T-helper 22 cell (primary cell): Measurements from ENCODE around the gene LPAR4.
"Not testable (repeated sequence)": the region's sequence is repeated elsewhere in the genome, so short reads cannot be mapped to it uniquely, and the experiment has no call there.

Experiments
- DNase-seq: peaks from one replicate; pipeline ENCODE4 v3.0.0-alpha.2; 2020; ENCODE audit warnings: low read depth

The LPAR4 gene

GRCh38 chrX:78747489-78747888 lies at the start of gene LPAR4:
LPAR4 (plus strand) TSS chrX:78747720; CDS start chrX:78754870, 7,150 bp downstream.
- no peak for DNase-seq

GRCh38 chrX:78706071-78706470 lies 41.4 kb upstream of the LPAR4 start:
- no peak for DNase-seq

GRCh38 chrX:78708262-78708661 lies 39.3 kb upstream of the LPAR4 start:
- DNase-seq = no peak

GRCh38 chrX:78708816-78709215 lies 38.7 kb upstream of the LPAR4 start:
- DNase-seq = no peak

- DNase-seq = no peak
These were observed 37.3 kb upstream of the LPAR4 start for GRCh38 chrX:78710171-78710570.

GRCh38 chrX:78712336-78712735 lies 35.2 kb upstream of the LPAR4 start:
- no peak for DNase-seq

- no peak for DNase-seq
These were observed 22.2 kb upstream of the LPAR4 start for GRCh38 chrX:78725287-78725686.

GRCh38 chrX:78746496-78746895 lies 1.0 kb upstream of the LPAR4 start:
- DNase-seq = no peak

GRCh38 chrX:78747971-78748370 lies 451 bp downstream of the LPAR4 start:
- no peak for DNase-seq

GRCh38 chrX:78748846-78749245 lies 1.3 kb downstream of the LPAR4 start:
- DNase-seq = no peak

GRCh38 chrX:78753571-78753970 lies 6.1 kb downstream of the LPAR4 start:
- no peak for DNase-seq

- no peak for DNase-seq
These were observed 7.4 kb downstream of the LPAR4 start for GRCh38 chrX:78754917-78755316.

- no peak for DNase-seq
These were observed 11.6 kb downstream of the LPAR4 start for GRCh38 chrX:78759081-78759480.

GRCh38 chrX:78769101-78769755 lies 21.7 kb downstream of the LPAR4 start:
- DNase-seq = no peak

GRCh38 chrX:78769946-78770345 lies 22.4 kb downstream of the LPAR4 start:
- no peak for DNase-seq

- DNase-seq = no peak
These were observed 49.4 kb downstream of the LPAR4 start for GRCh38 chrX:78796916-78797315.

GRCh38 chrX:78800114-78800513 lies 52.6 kb downstream of the LPAR4 start:
- DNase-seq = no peak

- no peak for DNase-seq
These were observed 53.2 kb downstream of the LPAR4 start for GRCh38 chrX:78800694-78801093.

GRCh38 chrX:78801522-78801921 lies 54.0 kb downstream of the LPAR4 start:
- DNase-seq = no peak

GRCh38 chrX:78802526-78802925 lies 55.0 kb downstream of the LPAR4 start:
- not testable (repeated sequence) for DNase-seq
